Medulla oblongata (tissue), 1 donor: ENCODE results near the gene PALLD.

Experiments
- DNase-seq: peaks from one replicate; pipeline ENCODE4 v3.0.0-alpha.2; 2015; ENCODE audit errors: extremely low spot score

Gene PALLD

GRCh38 chr4:168622600-168622999 is 125.7 kb downstream of the PALLD start:
- no peak for DNase-seq

GRCh38 chr4:168623011-168623410 is 126.2 kb downstream of the PALLD start:
- DNase-seq, result no peak

GRCh38 chr4:168623484-168623883 is 126.6 kb downstream of the PALLD start:
- no peak for DNase-seq

GRCh38 chr4:168628251-168628650 is 131.4 kb downstream of the PALLD start:
- DNase-seq, result no peak

- no peak for DNase-seq
Measured at GRCh38 chr4:168629566-168629965, 132.7 kb downstream of the PALLD start.

- DNase-seq, result no peak
Measured at GRCh38 chr4:168630445-168631187, 133.8 kb downstream of the PALLD start.

- DNase-seq, result peak; percentile 23
Measured at GRCh38 chr4:168631241-168632162, 134.7 kb downstream of the PALLD start.

- DNase-seq, result peak; percentile 40
Measured at GRCh38 chr4:168632301-168632725, 135.5 kb downstream of the PALLD start.

GRCh38 chr4:168633064-168633463 is 136.2 kb downstream of the PALLD start:
- DNase-seq, result no peak

GRCh38 chr4:168633496-168633895 is 136.6 kb downstream of the PALLD start:
- DNase-seq, result no peak

- DNase-seq, result no peak
Measured at GRCh38 chr4:168634276-168634802, 137.5 kb downstream of the PALLD start.

- DNase-seq, result no peak
Measured at GRCh38 chr4:168636040-168636439, 139.2 kb downstream of the PALLD start.

- DNase-seq, result no peak
Measured at GRCh38 chr4:168636506-168637196, 139.8 kb downstream of the PALLD start.

- DNase-seq, result no peak
Measured at GRCh38 chr4:168637872-168638756, 141.3 kb downstream of the PALLD start.

- no peak for DNase-seq
Measured at GRCh38 chr4:168639914-168640313, 143.1 kb downstream of the PALLD start.

- DNase-seq, result no peak
Measured at GRCh38 chr4:168641811-168642140, 144.9 kb downstream of the PALLD start.

- no peak for DNase-seq
Measured at GRCh38 chr4:168642591-168642990, 145.7 kb downstream of the PALLD start.

- no peak for DNase-seq
Measured at GRCh38 chr4:168643111-168643795, 146.4 kb downstream of the PALLD start.

- DNase-seq, result no peak
Measured at GRCh38 chr4:168643796-168644159, 146.9 kb downstream of the PALLD start.

- DNase-seq, result no peak
Measured at GRCh38 chr4:168646001-168646768, 149.3 kb downstream of the PALLD start.
